ENCODE data around the gene KRTAP24-1.

- TF ChIP-seq EZH2phosphoT487 (IDR thresholded peaks at IDR 0.05) (no peak), CTCF (IDR thresholded peaks at IDR 0.05) (no peak)
These were observed 32.8 kb downstream of the KRTAP24-1 start for GRCh38 chr21:30249936-30250335.

Measured in neural progenitor cell (in vitro differentiated cells).